ENCODE results near the gene RCAN2. TPM values are rescaled to one million over a fixed set of nuclear protein-coding genes. Genes with fewer than 3 reads are reported as not detected.

The RCAN2 gene
- total RNA-seq, 2 experiments from 2014 or later: 0.57 to 0.91 TPM

DNA sequence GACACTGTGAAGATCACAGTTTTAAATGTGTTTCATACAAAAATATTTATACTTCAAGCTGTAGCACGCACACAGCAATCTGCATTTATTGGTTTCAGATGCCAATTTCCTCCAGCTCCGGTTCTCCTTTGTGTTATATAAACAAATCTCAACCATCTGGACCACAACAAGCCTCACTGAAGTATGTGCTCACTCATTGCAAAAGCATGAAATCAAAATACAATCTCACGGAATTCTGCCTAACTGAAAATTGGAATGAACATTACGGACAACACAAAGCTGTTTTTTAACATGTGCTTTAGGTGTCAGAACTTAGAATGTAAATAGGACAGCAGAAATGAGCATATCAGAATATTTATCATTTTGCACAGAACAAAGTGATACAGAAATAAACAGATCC is 38.0 kb downstream of the RCAN2 start:
- ChIA-PET POLR2A (no interaction called here), CTCF (no interaction called here)
- no peak overlapping the region for H3K4me3 Mint-ChIP-seq
- no peak for ATAC-seq
- H3K27ac Mint-ChIP-seq: no peak overlapping the region
- intact Hi-C loops (cut with DNase I, micrococcal nuclease): no loop called here
- no peaks in the 10 kb centered on the region for H3K36me3 Mint-ChIP-seq (ENCODE audit: low read depth)
- no peaks in the 10 kb centered on the region for H3K4me1 Mint-ChIP-seq
- H3K27me3 Mint-ChIP-seq: peaks cover 18% of the 10 kb centered on the region
- no peak for DNase-seq
- peaks cover 2% of the 10 kb centered on the region for H3K9me3 Mint-ChIP-seq (ENCODE audit: low read depth)

DNA sequence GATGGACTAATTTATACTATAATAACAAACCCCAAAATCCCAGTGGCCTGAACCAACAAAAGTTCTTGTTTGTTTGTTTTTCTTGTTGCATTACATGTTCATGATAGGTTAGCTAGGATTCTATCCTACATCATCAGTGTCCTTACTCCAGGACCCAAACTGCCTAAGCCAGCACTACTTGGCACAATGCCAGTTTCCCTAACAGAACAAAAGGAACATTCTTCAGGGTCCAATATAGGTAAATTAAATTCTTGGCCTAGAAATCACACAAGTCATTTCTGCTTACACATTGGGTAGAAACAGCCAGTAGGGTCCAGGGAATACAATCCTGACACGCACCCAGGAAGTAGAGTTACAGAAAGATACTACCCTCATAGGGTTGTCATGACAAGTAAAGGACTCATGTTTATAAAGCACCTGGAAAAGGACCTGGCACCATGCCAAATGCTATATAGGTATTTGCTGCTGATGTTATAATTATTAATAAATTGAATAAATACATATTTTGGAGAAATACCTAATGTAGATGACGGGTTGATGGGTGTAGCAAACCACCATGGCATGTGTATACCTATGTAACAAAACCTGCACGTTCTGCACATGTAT is 38.8 kb downstream of the RCAN2 start:
- H3K4me3 Mint-ChIP-seq: no peak overlapping the region
- H3K9me3 Mint-ChIP-seq (ENCODE audit: low read depth): peaks cover 5% of the 10 kb centered on the region
- ATAC-seq: no peak
- H3K27ac Mint-ChIP-seq: no peak overlapping the region
- H3K4me1 Mint-ChIP-seq: no peaks in the 10 kb centered on the region
- intact Hi-C loops (cut with DNase I, micrococcal nuclease): no loop called here
- POLR2A ChIA-PET: no interaction called here
- peaks cover 16% of the 10 kb centered on the region for H3K27me3 Mint-ChIP-seq
- H3K36me3 Mint-ChIP-seq (ENCODE audit: low read depth): no peaks in the 10 kb centered on the region
- CTCF ChIA-PET: no interaction called here
- DNase-seq: no peak

DNA sequence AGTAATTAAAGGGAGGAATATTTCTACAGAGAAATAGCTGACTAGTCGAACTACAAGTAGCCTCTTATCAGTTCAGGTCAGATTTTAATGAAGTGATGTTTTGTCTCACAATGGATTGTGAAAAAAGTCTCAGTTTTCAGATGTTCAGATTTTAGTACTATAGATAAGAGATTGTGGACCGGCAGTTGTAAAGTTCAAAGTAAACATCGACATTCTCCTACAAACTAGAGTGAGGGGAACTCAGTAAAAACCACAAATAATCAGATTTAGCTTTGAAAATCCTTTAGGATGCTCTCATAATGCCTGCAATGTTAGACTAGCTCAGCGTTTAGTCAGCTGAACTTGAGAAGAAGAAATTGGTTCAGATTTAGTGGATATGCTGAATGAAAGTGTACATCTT is 39.9 kb downstream of the RCAN2 start:
- CTCF ChIA-PET: interaction anchor here (0.6 kb wide), 1 partner anchor 20 kb away, joined by 3 read pairs; no protein-coding TSS in a partner anchor
- POLR2A ChIA-PET: no interaction called here

DNA sequence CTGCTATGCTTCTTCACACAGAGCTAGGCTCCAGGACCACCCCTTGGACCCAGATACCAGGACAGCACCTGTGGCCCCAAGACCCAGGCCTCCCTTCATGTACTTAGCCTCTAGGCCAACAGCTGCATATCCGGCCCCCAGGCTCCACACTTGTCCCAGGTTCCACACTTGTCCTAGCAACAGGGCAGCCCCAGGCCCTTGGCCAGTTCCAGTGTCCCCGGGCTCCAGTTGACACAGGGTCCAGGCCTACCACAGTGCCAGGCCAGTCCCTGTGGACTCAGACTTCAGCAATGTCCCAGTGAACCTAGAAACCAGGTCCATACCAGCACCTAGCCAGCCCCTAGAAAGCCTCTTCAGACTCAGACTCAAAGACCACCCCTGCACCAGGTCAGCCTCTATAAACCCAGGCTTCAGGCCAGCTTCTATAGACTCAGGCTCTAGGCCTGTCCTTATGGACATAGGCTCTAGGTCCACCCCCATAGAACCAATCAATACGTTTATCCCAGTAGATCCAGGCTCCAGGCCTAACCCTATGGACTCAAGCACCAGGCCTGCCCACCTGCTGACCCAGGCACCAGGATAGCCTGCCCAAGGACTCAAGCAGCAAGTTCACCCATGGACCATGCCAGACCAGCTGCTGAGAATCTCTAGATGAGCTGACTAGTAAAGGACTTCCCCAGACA is 46.3 kb downstream of the RCAN2 start:
- POLR2A ChIA-PET: no interaction called here
- Mint-ChIP-seq H3K27ac (no peak overlapping the region), H3K9me3 (ENCODE audit: low read depth) (peaks cover 15% of the 10 kb centered on the region), H3K36me3 (ENCODE audit: low read depth) (no peaks in the 10 kb centered on the region), H3K4me3 (no peak overlapping the region), H3K4me1 (no peaks in the 10 kb centered on the region), H3K27me3 (peaks cover 11% of the 10 kb centered on the region)
- DNase-seq: no peak
- CTCF ChIA-PET: interaction anchor here (1.0 kb wide), 1 partner anchor 82 kb away, joined by 3 read pairs; no protein-coding TSS in a partner anchor
- intact Hi-C loops (cut with DNase I, micrococcal nuclease): no loop called here
- ATAC-seq: no peak

More for the DNA sequence above, 39.9 kb downstream of the RCAN2 start:
- Mint-ChIP-seq H3K9me3 (ENCODE audit: low read depth) (peaks cover 7% of the 10 kb centered on the region), H3K36me3 (ENCODE audit: low read depth) (no peaks in the 10 kb centered on the region), H3K27ac (no peak overlapping the region), H3K27me3 (peaks cover 12% of the 10 kb centered on the region), H3K4me1 (no peaks in the 10 kb centered on the region), H3K4me3 (no peak overlapping the region)
- intact Hi-C loops (cut with DNase I, micrococcal nuclease): no loop called here
- ATAC-seq (no peak), DNase-seq (no peak)

DNA sequence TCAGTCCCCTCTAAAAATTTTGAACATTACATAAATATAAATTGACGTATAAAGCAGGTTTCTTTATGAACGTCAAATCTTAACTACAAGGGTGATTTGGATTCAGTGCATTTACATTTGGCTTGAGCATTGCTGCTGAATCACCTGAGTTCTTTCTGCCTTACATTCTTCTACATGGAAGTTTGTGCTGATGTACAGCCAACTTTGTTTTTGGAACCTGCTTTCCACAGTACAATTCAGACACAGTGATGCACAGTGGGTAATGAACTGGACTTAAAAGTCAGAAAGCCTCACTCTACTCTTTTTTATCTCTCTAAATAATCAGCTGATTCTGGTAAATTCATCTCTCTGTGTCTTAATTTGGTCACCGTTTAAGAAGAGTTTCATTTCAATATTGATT is 47.6 kb downstream of the RCAN2 start:
- Mint-ChIP-seq H3K27me3 (peaks cover 12% of the 10 kb centered on the region), H3K4me3 (no peak overlapping the region), H3K27ac (no peak overlapping the region), H3K36me3 (ENCODE audit: low read depth) (no peaks in the 10 kb centered on the region), H3K9me3 (ENCODE audit: low read depth) (peaks cover 14% of the 10 kb centered on the region), H3K4me1 (no peaks in the 10 kb centered on the region)
- intact Hi-C loops (cut with DNase I, micrococcal nuclease): no loop called here
- no peak for DNase-seq
- ChIA-PET POLR2A (no interaction called here), CTCF (no interaction called here)
- no peak for ATAC-seq

DNA sequence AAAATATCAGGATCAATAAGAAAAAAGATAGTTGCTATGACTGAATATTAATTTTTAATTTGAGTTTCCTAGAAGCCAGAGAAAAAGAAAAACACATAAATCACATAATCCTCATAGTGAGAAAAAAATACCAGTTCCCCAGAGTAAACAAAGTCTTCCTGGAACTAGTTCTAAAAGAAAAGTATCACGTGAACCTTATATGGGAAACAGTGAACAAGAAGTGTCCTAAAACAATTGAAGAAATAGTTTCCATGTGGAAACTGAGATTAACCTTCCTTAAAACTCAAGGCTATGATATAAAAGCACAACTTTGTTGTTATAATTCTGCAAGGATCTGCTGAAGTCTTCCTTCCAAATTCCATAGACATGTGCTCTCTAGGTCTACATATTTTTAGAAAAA is 50.6 kb downstream of the RCAN2 start:
- CTCF ChIA-PET: no interaction called here

DNA sequence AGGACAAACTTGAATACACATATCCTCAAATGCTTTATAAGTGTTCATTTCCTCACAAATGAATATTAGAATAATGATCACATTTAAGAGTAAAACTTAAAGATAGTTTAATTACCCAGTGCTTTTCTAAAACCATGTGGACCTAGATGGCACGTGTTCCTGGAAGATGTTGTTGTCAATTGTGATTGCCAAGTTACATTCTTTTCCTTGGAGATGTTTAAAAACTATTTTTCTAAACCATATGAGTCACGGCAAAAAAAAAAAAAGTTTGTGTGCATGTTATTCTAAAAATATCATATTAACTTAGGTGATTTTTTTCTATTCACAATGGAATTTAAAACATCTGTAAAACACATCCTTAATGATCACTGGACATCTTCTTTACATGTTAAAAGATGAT is 51.1 kb downstream of the RCAN2 start:
- CTCF ChIA-PET: no interaction called here

More for the DNA sequence above, 50.6 kb downstream of the RCAN2 start:
- peaks cover 10% of the 10 kb centered on the region for H3K27me3 Mint-ChIP-seq
- no peak overlapping the region for H3K27ac Mint-ChIP-seq
- ATAC-seq: no peak
- no peaks in the 10 kb centered on the region for H3K36me3 Mint-ChIP-seq (ENCODE audit: low read depth)
- intact Hi-C loops (cut with DNase I, micrococcal nuclease): no loop called here
- peaks cover 6% of the 10 kb centered on the region for H3K9me3 Mint-ChIP-seq (ENCODE audit: low read depth)
- no peak for DNase-seq
- no peaks in the 10 kb centered on the region for H3K4me1 Mint-ChIP-seq
- POLR2A ChIA-PET: no interaction called here
- no peak overlapping the region for H3K4me3 Mint-ChIP-seq

DNA sequence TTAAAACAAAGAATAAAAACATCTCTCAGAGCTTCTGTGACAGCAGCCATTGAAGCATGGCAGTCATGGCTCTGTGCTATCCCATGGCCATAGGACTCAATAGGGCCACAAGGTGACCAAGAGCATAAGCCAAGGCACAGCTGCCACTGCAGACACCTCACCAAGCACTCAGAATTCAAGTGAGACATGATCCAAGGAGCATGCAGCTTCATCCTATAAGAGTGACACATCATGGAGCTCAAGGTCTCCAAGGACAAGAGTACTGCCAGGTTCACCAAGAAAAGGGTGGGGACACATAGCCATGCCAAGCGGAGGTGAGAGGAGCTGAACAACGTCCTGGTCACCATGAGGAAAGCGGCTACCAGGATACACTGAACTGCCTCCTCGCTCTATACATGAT is 53.0 kb downstream of the RCAN2 start:
- ChIA-PET CTCF (no interaction called here), POLR2A (no interaction called here)
- ATAC-seq (no peak), DNase-seq (no peak)
- Mint-ChIP-seq H3K27ac (no peak overlapping the region), H3K36me3 (ENCODE audit: low read depth) (no peaks in the 10 kb centered on the region), H3K4me3 (no peak overlapping the region), H3K4me1 (no peaks in the 10 kb centered on the region), H3K9me3 (ENCODE audit: low read depth) (no peaks in the 10 kb centered on the region), H3K27me3 (peaks cover 12% of the 10 kb centered on the region)
- intact Hi-C loops (cut with DNase I, micrococcal nuclease): no loop called here

More for the DNA sequence above, 51.1 kb downstream of the RCAN2 start:
- intact Hi-C loops (cut with DNase I, micrococcal nuclease): no loop called here
- no peak overlapping the region for H3K4me3 Mint-ChIP-seq
- DNase-seq: no peak
- POLR2A ChIA-PET: no interaction called here
- H3K4me1 Mint-ChIP-seq: no peaks in the 10 kb centered on the region
- ATAC-seq: no peak
- peaks cover 2% of the 10 kb centered on the region for H3K9me3 Mint-ChIP-seq (ENCODE audit: low read depth)
- H3K36me3 Mint-ChIP-seq (ENCODE audit: low read depth): no peaks in the 10 kb centered on the region
- H3K27ac Mint-ChIP-seq: no peak overlapping the region
- H3K27me3 Mint-ChIP-seq: peaks cover 11% of the 10 kb centered on the region

DNA sequence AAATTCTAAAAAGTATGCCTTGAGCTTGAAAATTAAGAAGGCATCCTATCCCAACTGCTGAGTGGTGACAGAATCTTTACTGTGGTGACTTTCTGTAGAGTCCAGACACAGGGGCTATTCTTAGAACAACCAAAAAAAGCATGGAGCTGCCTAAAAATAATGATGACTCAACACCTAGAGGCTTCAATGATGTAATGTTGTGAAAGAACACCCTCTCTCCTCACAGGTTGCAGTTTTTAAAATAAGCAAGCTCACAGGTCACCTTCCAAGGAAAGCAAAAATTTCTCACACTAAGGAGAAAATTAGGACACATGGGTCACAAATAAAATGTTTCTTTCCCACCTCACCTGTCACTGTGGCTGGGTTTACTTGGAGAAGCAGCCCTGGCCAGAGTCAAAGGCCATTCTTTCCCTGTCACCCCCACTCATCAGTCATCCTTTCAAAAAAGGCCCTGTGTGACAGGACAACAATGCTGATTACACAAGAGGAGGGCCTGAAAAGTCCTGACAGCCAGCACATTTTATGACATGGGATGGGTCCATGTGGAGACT is 53.5 kb downstream of the RCAN2 start:
- ATAC-seq (no peak), DNase-seq (no peak)
- CTCF ChIA-PET: no interaction called here
- POLR2A ChIA-PET: no interaction called here
- peaks cover 14% of the 10 kb centered on the region for H3K27me3 Mint-ChIP-seq
- no peaks in the 10 kb centered on the region for H3K4me1 Mint-ChIP-seq
- H3K4me3 Mint-ChIP-seq: no peak overlapping the region
- no peaks in the 10 kb centered on the region for H3K9me3 Mint-ChIP-seq (ENCODE audit: low read depth)
- no peaks in the 10 kb centered on the region for H3K36me3 Mint-ChIP-seq (ENCODE audit: low read depth)
- no peak overlapping the region for H3K27ac Mint-ChIP-seq
- intact Hi-C loops (cut with DNase I, micrococcal nuclease): no loop called here

DNA sequence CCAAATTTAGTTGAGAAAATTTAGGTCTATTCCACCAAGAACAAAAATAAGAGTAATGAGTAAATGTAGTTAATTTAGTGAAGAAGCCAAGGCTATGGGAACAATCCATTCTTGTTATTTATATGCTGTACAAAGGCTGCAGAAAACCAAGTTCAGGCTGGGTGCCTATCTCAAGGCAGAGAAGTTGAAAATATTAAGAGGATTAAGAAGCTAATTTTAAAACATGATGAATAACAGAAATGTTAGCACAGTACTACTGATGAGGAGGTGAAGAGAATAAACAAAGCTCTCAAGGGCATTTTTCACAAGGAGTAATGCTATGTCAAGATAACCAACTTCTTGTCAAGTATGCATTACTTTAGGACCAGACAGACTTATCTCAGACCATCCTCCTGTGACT is 68.6 kb downstream of the RCAN2 start:
- H3K9me3 Mint-ChIP-seq (ENCODE audit: low read depth): no peaks in the 10 kb centered on the region
- no peak for DNase-seq
- no peak overlapping the region for H3K4me3 Mint-ChIP-seq
- no peaks in the 10 kb centered on the region for H3K36me3 Mint-ChIP-seq (ENCODE audit: low read depth)
- intact Hi-C loops (cut with DNase I, micrococcal nuclease): loop anchor here in 1 of 2 experiments (10.0 kb wide), 1 partner anchor 442 kb away; no protein-coding TSS in a partner anchor
- H3K4me1 Mint-ChIP-seq: no peaks in the 10 kb centered on the region
- peaks cover 18% of the 10 kb centered on the region for H3K27me3 Mint-ChIP-seq
- no peak for ATAC-seq
- CTCF ChIA-PET: no interaction called here
- no peak overlapping the region for H3K27ac Mint-ChIP-seq
- POLR2A ChIA-PET: interaction anchor here (0.6 kb wide), 1 partner anchor 1049 kb away, joined by 7 read pairs; no protein-coding TSS in a partner anchor

DNA sequence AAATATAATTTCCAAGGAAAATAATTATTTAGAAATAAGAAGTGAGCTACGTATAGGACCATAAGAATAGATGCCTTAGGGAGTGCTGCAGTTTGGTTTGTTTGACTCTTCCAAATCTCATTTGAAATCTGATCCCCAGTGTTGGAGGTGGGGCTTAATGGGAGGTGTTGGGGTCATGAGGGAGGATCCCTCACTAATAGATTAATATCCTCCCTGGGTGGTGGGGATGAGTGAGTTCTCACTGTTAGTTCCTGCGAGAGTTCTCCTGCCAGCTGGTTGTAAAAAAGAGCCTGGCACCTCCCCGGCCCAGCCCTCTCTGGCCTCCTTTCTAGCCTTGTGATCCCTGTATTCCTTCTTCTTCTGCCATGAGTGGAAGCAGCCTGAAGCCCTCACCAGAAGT is 69.3 kb downstream of the RCAN2 start:
- Mint-ChIP-seq H3K9me3 (ENCODE audit: low read depth) (no peaks in the 10 kb centered on the region), H3K4me1 (no peaks in the 10 kb centered on the region), H3K4me3 (no peak overlapping the region), H3K36me3 (ENCODE audit: low read depth) (no peaks in the 10 kb centered on the region), H3K27ac (no peak overlapping the region), H3K27me3 (peaks cover 18% of the 10 kb centered on the region)
- intact Hi-C loops (cut with DNase I, micrococcal nuclease): loop anchor here in 1 of 2 experiments (10.0 kb wide), 1 partner anchor 443 kb away; no protein-coding TSS in a partner anchor
- ATAC-seq: no peak
- CTCF ChIA-PET: no interaction called here
- POLR2A ChIA-PET: interaction anchor here (0.6 kb wide), 1 partner anchor 1049 kb away, joined by 7 read pairs; no protein-coding TSS in a partner anchor
- DNase-seq: no peak
